ENCODE data around the gene ABLIM2.

ABLIM2 gene

GRCh38 chr4:7941111-7941964 lies 217.3 kb downstream of the ABLIM2 start:
- no peak overlapping the region for H3K27ac ChIP-seq (ENCODE audit: low read depth, low read length)
- TF ChIP-seq CTCF (IDR thresholded peaks at IDR 0.05; ENCODE audit: insufficient read depth, low read length, poor library complexity, severe bottlenecking) = no peak
- no peak for TF ChIP-seq EZH2phosphoT487 (conservative IDR thresholded peaks at IDR 0.05; ENCODE audit: low read length)
- H3F3A ChIP-seq (ENCODE audit: insufficient read depth) = no peaks in the 10 kb centered on the region
- no peaks in the 10 kb centered on the region for H3K9me3 ChIP-seq (ENCODE audit: insufficient read depth, low read length)
- H3K4me2 ChIP-seq (ENCODE audit: low read depth, low read length, poor library complexity, severe bottlenecking) = no peak overlapping the region
- H3K4me3 ChIP-seq (ENCODE audit: insufficient read depth, low read length, poor library complexity, severe bottlenecking) = no peak overlapping the region
- H3K79me2 ChIP-seq (ENCODE audit: insufficient read depth, low read length) = no peaks in the 10 kb centered on the region
- no peaks in the 10 kb centered on the region for H4K20me1 ChIP-seq (ENCODE audit: low read depth, low read length)
- H3K27me3 ChIP-seq (ENCODE audit: low read length) = no peaks in the 10 kb centered on the region
- no peaks in the 10 kb centered on the region for H3K9me2 ChIP-seq (replicated peaks; ENCODE audit: insufficient read depth, low read length)
- no peak overlapping the region for H3K9ac ChIP-seq (ENCODE audit: low read length)
- H3K36me3 ChIP-seq (ENCODE audit: low read length) = no peaks in the 10 kb centered on the region
- no peak overlapping the region for H2AFZ ChIP-seq (ENCODE audit: low read depth, low read length, severe bottlenecking)

- Histone ChIP-seq H3K4me2 (ENCODE audit: low read depth, low read length, poor library complexity, severe bottlenecking) (no peak within 1 kb of the TSS), H3F3A (ENCODE audit: insufficient read depth) (no peaks in the 10 kb centered on the region), H2AFZ (ENCODE audit: low read depth, low read length, severe bottlenecking) (no peak within 1 kb of the TSS), H3K4me3 (ENCODE audit: insufficient read depth, low read length, poor library complexity, severe bottlenecking) (no peak within 1 kb of the TSS), H3K9me3 (ENCODE audit: insufficient read depth, low read length) (no peaks in the 10 kb centered on the region), H3K27ac (ENCODE audit: low read depth, low read length) (no peak within 1 kb of the TSS), H3K9me2 (replicated peaks; ENCODE audit: insufficient read depth, low read length) (no peaks in the 10 kb centered on the region), H4K20me1 (ENCODE audit: low read depth, low read length) (no peaks in the 10 kb centered on the region), H3K36me3 (ENCODE audit: low read length) (no peaks in the 10 kb centered on the region), H3K79me2 (ENCODE audit: insufficient read depth, low read length) (no peaks in the 10 kb centered on the region), H3K27me3 (ENCODE audit: low read length) (no peaks in the 10 kb centered on the region), H3K9ac (ENCODE audit: low read length) (no peak within 1 kb of the TSS)
- TF ChIP-seq CTCF (IDR thresholded peaks at IDR 0.05; ENCODE audit: insufficient read depth, low read length, poor library complexity, severe bottlenecking) = no peak
- no peak for TF ChIP-seq EZH2phosphoT487 (conservative IDR thresholded peaks at IDR 0.05; ENCODE audit: low read length)
These were observed 219.1 kb downstream of the ABLIM2 start, which contains the start of gene AFAP1 for GRCh38 chr4:7939377-7940108. AFAP1 (minus strand) TSS chr4:7939861; CDS start chr4:7872078, 67,783 bp downstream.

GRCh38 chr4:7938609-7939376 lies 219.8 kb downstream of the ABLIM2 start:
- Histone ChIP-seq H4K20me1 (ENCODE audit: low read depth, low read length) (no peaks in the 10 kb centered on the region), H3K27ac (ENCODE audit: low read depth, low read length) (no peak overlapping the region), H3F3A (ENCODE audit: insufficient read depth) (no peaks in the 10 kb centered on the region), H3K9ac (ENCODE audit: low read length) (no peak overlapping the region), H3K4me3 (ENCODE audit: insufficient read depth, low read length, poor library complexity, severe bottlenecking) (no peak overlapping the region), H3K9me2 (replicated peaks; ENCODE audit: insufficient read depth, low read length) (no peaks in the 10 kb centered on the region), H3K79me2 (ENCODE audit: insufficient read depth, low read length) (no peaks in the 10 kb centered on the region), H3K4me2 (ENCODE audit: low read depth, low read length, poor library complexity, severe bottlenecking) (no peak overlapping the region), H2AFZ (ENCODE audit: low read depth, low read length, severe bottlenecking) (no peak overlapping the region), H3K27me3 (ENCODE audit: low read length) (no peaks in the 10 kb centered on the region), H3K36me3 (ENCODE audit: low read length) (no peaks in the 10 kb centered on the region), H3K9me3 (ENCODE audit: insufficient read depth, low read length) (no peaks in the 10 kb centered on the region)
- TF ChIP-seq EZH2phosphoT487 (conservative IDR thresholded peaks at IDR 0.05; ENCODE audit: low read length) (no peak), CTCF (IDR thresholded peaks at IDR 0.05; ENCODE audit: insufficient read depth, low read length, poor library complexity, severe bottlenecking) (no peak)
